SHP77 (cell line): ENCODE results near the gene GFY.

ENCODE experiments used
- DNase-seq, 2 experiments: peaks; one replicate each; lab custom pipeline; 2025; lab: John Stamatoyannopoulos, UW

The GFY gene, protein sequence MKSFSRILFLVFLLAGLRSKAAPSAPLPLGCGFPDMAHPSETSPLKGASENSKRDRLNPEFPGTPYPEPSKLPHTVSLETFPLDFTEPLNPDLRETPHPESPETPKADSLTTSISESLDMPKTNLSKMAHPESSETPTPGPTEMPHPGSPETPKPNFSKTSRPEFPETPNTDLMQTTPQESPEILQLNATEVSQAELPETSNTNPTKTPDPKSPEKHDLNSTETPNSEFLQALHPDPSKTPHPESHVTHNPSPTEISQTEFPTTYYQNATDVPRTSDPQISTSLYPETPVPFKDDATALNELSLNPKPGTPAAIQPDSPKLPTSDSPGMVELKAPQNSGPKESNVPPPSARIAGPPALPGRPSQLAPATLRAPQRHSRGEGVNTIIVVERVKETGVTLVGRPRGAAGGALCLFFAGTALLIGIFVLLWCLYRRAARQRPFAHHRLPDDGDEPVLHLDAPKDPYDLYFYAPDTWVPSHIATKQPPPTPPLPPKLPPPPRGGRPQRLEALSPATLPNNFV

DNA sequence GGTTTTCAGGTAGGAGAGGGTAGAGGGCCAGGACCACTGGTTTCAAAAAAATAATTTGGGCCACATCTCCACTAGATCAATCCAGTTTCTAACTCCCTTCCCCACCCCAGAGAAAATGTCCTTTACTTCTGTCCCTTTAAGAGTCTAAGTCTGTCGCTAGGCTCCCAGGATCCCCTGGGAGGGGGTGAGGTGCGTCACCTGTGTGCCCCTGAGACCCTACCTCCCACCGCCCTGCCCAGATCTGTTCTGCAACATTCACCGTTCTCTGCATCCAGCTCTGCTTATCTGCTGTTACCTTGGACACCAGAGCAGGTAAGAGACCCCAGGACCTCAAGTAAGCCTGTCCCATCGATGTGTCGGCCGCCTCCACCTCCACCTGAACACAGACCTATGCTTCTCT, at the start of gene GFY:
Gene GFY (plus strand): TSS at position 211 of the 400 bp plus-strand sequence. CDS start 1,043 bp downstream, outside the sequence.
- DNase-seq = no peak

DNA sequence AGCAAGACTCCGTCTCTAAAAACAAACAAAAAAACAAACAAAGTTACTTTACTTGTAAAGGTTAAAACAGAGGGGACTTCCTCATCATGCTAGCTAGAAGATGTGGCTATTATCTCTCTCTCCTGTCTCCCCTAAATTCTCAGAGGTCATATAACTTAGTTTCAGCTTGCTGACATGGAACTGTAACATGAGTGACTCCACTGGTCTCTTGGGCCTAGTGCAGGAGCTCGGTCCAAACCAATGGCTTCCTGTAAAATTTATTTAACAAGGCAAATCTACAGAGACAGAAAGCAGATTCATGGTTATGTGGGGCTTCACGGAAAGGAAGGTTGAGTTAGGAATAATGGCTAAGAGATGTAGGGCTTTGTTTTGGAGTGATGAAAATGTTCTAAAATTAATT, 46.7 kb upstream of the GFY start:
- no peak for DNase-seq

DNA sequence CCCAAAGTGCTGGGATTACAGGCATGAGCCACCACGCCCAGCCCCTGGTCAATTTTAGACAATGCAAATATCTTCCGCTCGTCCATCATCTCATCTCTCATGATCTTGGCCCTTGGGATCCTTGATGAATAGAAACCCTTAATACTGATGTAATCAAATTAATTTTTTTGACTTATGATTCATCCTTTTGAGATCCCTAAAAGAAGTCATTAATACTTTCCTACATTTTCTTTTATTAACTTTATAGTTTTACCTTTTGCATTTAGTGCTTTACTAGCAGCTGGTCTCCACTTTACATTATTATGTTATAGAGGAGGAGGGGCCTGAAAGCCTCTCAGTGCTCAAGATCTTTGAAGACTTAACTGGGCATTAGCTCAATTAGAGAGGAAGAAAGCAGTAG, 44.8 kb upstream of the GFY start:
- DNase-seq = no peak

DNA sequence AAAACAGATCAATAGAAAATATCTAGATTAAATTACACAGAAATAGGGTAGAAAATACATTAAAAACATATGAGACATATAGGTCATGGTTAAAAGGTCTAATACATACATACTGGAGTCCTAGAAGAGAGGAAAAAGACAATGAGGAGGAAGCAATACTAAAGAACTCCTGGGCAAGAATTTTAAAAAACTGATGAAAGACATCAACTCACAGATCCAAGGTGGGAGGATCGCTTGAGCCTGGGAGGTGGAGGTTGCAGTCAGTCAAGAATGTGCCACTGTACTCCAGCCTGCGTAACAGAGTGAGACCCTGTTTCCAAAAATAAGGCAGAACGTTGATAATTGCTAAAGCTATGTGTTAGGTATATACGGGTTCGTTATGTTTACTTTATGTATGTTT, 42.5 kb upstream of the GFY start:
- no peak for DNase-seq

DNA sequence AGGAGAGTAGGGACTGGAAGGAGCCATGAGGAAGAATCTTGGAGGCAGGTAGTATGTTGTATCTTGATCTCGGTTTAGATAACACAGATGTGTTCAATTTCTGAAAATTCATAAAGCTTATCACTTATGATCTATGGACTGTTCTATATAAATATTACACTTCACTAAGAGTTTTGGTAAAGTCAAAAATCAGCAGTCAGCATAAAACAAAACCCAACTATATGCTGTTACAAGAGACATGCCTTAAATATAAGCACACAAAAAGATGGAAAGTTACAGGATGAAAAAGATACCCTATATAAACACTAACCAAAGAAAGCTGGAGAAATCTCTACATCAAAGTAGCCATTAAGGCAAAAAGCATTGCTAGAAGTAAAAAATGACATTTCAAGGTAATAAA, 41.6 kb upstream of the GFY start:
- DNase-seq = no peak

DNA sequence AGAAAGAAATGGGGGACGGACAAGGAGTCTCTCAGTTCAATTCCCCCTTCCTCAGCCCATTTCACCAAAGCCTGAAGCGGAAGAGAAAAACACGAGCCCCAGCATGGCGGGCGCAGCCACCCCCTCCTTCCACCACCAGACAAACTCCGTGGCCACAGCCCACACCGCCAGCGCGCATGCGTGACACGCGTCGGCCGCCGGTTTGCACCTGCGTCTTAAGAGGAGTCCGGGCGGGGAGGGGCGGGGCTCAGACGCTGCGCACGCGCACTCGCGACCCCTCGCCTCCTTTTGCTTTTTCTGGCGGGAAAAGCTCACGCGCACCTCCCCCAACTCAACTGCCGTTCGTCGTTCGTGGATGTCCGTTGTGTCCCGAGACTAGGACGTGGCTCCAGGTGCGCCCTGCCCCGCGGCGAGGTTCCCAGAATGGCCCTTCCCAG, 37.2 kb upstream of the GFY start, which contains the start of gene KASH5:
Gene KASH5 (plus strand): TSS at position 314 of the 437 bp plus-strand sequence. CDS start 2,635 bp downstream, outside the sequence.
- no peak for DNase-seq

DNA sequence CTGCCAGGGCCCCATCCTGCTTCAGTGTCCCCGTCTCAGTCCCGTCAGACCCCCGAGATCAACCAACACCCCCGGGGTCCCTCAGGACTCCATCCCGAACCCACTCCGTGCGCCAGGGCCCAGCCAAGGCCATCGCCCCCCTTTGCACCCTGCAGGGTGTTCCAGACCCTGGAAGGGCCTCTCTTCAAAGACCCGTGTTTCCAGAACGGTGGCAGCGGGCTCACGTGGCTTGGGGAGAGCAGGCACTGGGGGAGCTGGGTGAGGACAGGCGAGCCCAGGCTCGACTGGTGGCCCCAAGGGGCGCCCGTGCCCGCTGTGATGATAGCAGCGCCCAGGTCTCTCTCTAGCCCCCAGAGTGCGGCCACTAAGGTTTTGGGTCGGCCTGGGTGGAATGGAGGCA, 35.8 kb upstream of the GFY start:
- DNase-seq = no peak

DNA sequence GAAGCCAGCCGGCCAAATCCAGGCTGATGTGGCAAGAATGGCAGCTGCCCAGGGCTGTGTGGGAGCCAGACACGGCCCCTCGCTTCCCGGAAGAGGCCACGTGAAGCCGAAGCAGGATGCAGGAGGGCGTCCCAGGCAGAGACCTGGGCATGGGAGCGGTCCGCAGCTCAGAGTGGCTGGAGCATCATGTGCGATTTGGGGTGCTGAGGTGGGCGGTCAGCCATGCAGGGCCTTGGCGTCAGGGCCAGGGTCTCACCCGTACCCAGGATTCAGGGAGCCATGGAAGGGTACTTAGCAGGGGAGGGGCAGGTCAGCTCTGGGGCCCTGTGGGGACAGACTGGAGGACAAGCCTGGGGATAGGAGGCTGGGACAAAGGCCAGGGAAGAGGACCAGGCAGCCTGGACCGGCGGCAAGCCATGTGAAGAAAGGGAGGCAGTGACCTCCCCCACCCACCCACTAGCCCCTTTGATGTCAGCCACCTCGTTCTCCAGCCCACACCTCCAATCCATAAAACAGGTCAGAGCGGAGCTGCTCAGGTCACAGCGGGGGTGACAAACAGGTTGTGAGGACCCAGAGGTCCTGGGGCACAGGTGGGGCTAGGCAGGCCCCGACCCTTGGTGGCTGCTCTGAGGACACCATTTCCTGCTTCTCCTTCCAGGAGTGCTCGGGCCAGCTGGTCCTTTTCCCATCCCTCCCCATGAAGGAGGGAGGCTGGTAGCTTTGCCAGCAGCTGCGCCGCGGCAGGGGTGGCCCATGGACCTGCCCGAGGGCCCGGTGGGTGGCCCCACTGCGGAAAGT, 34.9 kb upstream of the GFY start:
- no peak for DNase-seq

DNA sequence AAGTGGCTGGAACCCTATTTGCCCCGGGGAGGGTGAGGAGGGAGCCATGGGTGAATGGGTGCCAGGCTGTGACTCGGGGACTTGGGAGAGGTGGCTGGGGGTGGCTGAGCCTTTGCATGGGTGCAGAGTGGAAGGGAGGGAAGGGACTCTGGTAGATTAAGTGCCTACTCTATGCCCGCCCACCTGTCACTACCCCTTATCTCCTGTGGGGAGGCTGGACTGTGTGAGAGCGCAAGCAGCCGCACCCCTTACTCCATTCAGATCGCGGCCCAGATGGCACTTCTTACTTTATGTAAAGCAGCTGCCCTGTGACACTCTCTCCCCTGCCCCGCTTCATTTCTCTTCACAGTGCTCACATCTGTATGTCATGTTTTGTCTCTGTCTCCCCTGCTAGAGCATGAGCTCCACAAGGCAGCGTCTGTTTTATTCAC, 34.2 kb upstream of the GFY start:
- no peak for DNase-seq

DNA sequence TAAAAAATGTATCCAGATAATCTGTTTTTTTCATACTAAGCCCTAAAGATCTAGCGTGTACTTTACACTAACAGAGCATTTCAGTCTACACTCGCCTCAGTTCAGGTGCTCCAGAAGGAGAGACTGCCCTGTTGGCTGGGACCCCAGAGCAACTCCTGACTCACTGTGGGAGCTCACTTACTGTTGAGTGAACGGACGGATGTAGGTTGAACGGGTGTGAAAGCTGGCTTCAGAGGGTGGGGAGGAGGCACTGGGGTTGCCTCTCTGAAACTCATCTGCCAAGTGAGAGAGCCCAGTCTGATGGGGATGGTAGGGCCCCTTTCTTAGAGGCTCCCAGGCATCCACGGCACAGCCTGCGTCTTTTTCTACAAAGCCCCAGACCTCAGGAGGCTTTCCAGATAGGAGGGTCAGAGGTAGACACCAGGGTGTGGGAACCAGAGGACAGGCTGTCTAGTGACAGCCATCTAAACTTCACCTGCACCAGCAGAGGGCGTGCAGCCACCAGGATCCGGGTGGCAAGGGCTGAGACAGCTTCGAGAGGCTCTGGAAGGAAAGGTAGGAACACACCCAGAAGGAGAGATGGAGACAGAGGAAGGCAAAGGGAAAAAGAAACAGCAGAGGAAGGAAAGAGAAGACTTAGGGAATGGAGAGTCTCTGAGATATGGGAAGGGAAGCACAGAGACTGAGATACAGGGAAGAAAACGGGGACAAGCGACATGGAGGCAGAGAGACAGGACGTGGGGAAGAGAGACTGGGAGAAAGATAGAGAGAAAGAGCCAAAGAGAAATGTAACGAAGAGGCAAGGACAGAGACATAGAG, 33.4 kb upstream of the GFY start:
- peak; percentile 79 to 84 for DNase-seq

DNA sequence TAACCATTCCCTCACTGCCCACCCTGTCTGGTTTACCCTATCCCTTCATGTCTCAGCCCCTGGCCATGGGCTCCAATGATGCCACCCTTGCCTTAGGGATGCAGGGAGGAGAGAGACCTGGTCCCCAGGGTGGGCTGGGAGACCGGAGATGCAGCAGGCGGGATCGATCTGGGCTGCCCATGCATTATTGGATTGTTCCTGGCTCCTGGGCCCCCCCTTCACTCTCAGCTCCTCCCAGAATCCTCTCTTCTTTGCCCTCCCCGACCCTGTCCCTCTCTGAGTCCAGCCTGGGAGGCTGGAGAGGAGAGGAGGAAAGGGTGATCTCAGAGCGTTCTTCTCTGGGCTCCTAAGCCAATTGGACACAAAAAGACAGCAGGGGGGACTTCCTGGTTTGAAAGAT, 31.3 kb upstream of the GFY start:
- DNase-seq = no peak

DNA sequence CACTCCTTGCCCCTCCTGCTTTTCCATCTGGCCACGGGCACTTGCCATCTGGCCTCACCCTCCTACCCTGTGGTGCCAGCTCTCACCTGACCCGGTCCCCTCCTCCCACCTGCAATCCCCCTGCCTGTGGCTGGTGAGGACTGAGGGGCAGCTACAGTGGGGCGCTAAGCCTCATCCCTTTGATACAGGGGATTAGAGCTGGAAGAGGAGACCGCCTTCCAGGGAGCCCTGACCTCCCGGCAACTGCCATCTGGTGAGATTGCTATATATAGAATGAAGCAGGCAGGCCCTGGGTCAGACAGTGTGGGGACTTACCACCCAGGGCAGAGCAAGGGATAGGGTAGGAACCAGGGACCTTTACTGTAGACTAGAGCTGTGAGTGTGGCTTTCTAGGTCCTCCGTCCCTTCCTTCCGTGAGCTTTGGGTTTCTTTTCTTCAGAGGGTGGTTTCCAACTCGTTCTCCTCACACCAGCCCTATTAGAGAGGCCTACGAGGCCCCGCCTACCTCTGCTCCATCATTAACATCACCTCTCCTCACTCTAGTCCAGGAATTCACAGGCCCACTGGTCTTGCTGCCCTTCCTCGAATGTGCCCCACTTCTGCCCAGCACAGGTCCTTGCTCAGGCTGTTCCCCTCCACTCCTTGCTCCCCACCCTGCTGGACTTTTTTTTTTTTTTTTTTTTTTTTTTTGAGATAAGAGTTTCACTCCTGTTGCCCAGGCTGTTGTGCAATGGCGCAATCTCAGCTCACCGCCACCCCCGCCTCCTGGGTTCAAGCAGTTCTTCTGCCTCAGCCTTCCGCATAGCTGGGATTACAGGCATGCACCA, 29.4 kb upstream of the GFY start:
- DNase-seq = no peak

DNA sequence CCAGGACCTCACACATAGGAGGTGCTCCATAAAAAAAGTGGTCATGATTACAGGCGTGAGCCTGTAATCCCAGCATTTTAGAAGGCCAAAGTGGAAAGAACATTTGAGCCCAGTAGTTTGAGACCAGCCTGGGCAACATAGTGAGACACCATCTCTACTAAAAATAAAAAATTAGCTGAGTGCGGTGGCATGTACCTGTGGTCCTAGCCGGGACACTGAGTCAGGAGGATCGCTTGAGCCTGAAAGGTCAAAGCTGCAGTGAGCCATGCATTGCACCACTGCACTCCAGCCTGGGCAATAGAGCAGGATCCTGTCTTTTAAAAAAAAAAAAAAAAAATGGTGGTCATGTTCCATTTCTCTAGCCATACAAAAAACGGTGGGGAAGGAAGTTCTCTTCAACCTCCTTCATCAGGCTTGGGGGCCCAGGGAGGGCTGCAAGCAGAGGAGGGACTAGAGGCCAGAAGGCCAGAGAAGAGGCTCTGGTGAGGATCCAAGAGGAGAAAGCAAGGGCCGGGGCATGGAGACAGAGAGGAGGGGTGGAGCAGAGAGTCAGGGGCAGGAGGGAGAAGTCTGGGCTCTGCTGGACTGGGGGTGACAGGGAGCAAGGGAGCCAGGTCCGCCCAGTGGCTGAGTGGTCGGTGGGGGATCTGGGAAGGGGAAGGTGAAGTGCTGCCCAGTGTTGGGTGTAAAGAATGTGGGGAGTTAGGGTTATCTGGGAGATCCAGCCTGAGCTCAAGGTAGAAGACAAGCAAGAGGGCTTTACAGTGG, 28.3 kb upstream of the GFY start:
- DNase-seq = no peak

DNA sequence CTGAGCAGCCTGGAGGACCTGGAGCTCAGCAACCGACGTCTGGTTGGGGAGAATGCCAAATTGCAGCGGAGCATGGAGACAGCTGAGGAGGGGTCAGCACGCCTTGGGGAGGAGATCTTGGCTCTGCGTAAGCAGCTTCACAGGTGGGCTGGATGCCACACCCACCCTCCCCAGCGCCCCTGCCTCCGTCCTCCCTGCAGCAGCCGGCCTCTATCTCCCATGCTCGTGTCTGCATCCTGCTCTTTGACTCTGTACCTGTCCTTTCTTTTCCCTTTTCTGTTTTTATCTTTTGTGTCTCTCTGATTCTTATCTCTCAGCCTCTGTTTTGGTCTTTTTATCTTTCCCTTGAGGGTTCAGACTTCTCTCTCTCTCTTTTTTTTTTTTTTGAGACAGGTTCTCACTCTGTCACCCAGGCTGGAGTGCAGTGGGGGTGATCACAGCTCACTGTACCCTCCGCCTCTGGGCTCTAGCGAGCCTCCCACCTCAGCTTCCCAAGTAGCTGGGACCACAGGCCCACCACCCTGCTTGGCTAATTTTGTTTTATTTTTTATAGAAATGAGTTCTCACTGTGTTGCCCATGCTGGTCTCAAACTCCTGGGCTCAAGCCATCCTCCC, 27.1 kb upstream of the GFY start:
- DNase-seq = no peak

DNA sequence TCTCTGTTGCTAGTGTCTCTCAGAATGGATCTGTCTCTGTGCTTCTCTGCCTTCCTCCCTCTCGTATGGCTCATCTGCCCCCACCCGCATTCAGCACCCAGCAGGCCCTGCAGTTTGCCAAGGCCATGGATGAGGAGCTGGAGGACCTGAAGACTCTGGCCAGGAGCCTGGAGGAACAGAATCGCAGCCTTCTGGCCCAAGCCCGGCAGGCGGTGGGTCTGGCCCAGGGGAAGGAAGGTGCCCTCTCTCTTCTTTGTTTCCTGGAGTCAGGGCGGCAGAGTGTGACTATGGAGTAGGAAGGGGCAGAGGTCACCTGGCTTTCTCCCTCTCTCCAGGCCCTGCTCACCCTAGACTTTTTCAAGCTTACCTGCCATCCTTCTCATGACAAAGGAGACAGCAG, 26.3 kb upstream of the GFY start:
- DNase-seq = no peak

DNA sequence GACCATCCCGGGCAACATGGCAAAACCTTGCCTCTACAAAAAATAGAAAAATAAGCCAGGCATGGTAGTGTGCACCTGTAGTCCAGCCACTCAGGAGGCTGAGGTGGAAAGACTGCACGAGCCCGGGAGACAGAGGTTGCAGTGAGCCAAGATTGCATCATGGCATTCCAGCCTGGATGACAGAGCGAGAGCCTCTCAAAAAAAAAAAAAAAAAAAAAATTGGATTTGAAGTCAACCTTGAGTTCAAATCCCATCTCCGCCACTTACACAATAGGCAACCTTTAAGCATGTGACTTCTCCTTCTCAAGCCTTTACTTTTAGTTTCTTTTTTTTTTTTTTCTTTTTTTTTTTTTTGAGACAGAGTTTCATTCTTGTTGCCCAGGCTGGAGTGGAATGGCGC, 25.2 kb upstream of the GFY start:
- DNase-seq = no peak

DNA sequence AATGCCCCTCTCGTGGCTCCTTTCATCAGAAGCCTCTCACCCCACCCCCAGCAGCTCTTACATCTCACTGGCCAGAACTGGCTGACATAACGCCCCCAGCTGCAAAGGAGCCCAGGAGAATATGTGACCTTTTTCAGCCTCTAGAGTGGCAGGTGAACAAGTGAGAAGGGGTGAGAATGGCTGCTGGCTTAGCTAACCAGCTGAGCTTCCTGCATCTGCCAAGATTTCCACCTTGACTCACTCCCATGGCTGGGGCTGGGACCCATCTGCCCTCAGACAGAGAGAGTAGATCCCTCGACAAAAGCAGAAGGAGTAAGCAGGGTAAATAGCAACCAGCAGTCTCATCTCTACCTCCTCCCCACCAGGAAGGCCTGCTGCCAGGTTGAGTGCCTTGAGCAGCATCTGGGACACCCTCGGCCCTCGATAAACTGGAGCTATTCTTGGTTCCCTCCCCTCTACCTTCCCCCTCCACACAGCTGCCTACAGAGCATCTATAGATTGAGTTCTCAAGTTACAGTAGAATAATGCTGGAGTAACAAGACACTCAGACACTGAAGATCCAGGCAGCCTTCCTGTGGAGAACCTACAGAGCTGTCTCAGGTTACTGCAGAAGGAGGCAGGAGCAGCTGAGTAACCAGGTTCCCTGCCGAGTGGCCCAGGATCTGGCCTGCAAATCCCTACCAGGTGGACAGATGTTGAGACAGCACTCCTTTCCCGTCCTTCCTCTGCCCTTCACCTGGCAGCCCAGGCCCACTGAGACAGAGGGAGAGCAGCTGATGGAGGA, 21.6 kb upstream of the GFY start:
- peak; percentile 80 to 85 for DNase-seq

DNA sequence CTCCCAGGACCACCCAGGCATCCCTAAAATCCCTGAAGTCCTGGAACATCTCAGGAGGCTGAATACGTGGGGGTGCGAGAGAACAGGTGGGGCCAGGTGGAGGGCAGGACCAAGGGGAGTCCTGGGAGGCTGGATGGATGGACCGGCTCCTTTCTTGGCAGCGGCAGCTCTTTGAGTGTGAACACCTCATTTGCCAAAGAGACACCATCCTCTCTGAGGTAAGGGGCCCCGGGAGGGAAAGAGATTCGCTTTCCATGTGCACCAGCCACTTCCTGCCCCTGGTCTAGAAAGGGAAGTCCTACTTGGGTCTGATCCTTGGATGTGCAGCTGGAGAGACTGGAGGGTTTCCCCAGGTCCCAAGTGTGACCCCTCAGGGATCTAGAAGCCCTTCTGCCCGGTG, 18.1 kb upstream of the GFY start:
- DNase-seq = no peak

DNA sequence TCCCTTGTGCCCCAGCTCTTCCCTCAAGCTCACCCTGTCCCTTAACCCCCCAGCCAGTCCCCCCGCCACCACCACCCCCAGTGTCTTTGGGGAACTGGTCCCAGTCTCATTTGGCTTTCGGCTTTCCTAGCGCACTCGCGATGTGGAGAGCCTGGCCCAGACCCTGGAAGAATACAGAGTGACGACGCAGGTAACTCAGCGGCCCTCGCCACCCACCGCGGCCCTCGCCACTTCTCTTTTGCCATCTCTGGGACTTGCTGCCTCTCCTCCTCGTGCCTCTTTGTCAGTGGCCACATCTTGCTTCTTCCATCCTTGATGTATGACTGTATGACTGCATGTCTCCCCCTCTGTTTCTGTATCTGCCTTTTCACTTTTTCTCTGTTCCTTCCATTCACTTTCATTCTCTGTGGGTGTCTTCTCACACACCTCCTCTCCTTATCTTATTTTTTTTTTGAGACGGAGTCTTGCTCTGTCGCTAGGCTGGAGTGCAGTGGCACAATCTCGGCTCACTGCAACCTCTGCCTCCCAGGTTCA, 17.6 kb upstream of the GFY start:
- DNase-seq = no peak
